HepG2 (cell line): ENCODE data around the gene MED9. TPM values are rescaled to one million over a fixed set of nuclear protein-coding genes. Genes with fewer than 3 reads are reported as not detected.

Experiments
- ELF4 ChIP-seq: sonication (generic); formaldehyde crosslinking; IDR thresholded peaks from 2 replicates; pipeline ENCODE4 v1.5.0; 2020; ENCODE audit warnings: missing genetic modification reagents, mild to moderate bottlenecking, moderate library complexity, borderline replicate concordance
- HINFP ChIP-seq: sonication (generic); formaldehyde crosslinking; IDR thresholded peaks from 2 replicates; pipeline ENCODE4 v1.4.0; 2020; ENCODE audit warnings: low read depth, mild to moderate bottlenecking, missing genetic modification reagents
- SNAPC2 ChIP-seq: sonication (generic); formaldehyde crosslinking; IDR thresholded peaks from 2 replicates; pipeline ENCODE4 v1.8.1; 2022; ENCODE audit warnings: mild to moderate bottlenecking, missing genetic modification reagents
- TFAP4 ChIP-seq: sonication (generic); IDR thresholded peaks from 2 replicates; pipeline ENCODE4 v1.6.1; 2016; ENCODE audit warnings: low read depth, borderline replicate concordance
- TMF1 ChIP-seq: sonication (generic); formaldehyde crosslinking; IDR thresholded peaks from 2 replicates; pipeline ENCODE4 v1.8.1; 2022; ENCODE audit warnings: low read depth, missing genetic modification reagents
- YEATS4 ChIP-seq: sonication (generic); formaldehyde crosslinking; IDR thresholded peaks from 2 replicates; pipeline ENCODE4 v1.4.0; 2020; ENCODE audit warnings: missing genetic modification reagents, borderline replicate concordance
- ZBTB40 ChIP-seq, 2 experiments: fragments of 450-650 bp in 1 of 2; sonication (generic) in 1 of 2; formaldehyde crosslinking in 1 of 2; IDR thresholded peaks; 2 replicates each; pipeline versions ENCODE4 v1.6.1 to v1.8.0; 2016 to 2022; ENCODE audit warnings: antibody characterized with exemption in 1 of 2, mild to moderate bottlenecking in 1 of 2, missing genetic modification reagents in 1 of 2
- ZC3H4 ChIP-seq: sonication (generic); formaldehyde crosslinking; IDR thresholded peaks from 2 replicates; pipeline ENCODE4 v1.4.0; 2020; ENCODE audit warnings: missing genetic modification reagents, borderline replicate concordance
- ZNF138 ChIP-seq: sonication (generic); formaldehyde crosslinking; IDR thresholded peaks from 2 replicates; pipeline ENCODE4 v1.5.0; 2020; ENCODE audit warnings: mild to moderate bottlenecking, low read depth, missing genetic modification reagents
- ZNF768 ChIP-seq: sonication (generic); formaldehyde crosslinking; IDR thresholded peaks from 2 replicates; pipeline ENCODE4 v1.4.0; 2020; ENCODE audit warnings: missing genetic modification reagents
- ZNF772 ChIP-seq: sonication (generic); formaldehyde crosslinking; IDR thresholded peaks from 2 replicates; pipeline ENCODE4 v1.5.0; 2020; ENCODE audit warnings: mild to moderate bottlenecking, missing genetic modification reagents
- ZNF788 ChIP-seq: sonication (generic); formaldehyde crosslinking; IDR thresholded peaks from 2 replicates; pipeline ENCODE4 v1.5.0; 2020; ENCODE audit warnings: mild to moderate bottlenecking, missing genetic modification reagents, borderline replicate concordance
- polyA plus RNA-seq, 8 experiments: library from polyadenylated mRNA; depleted of rRNA in 3 of 8; stranded (reverse) in 7 of 8; unstranded in 1 of 8; fragments of >200 nt; fragmentation: Illumina TruSeq in 4 of 8; extraction: Trizol in 4 of 8; gene quantifications; 2 replicates each; pipeline versions ENCODE4 v1.2.1 to v1.2.3, GENCODE V29; 2011 to 2016; ENCODE audit warnings: low read depth in 4 of 8, missing spikeins in 1 of 8, mixed read lengths in 1 of 8; ENCODE audit not compliant: insufficient read depth in 1 of 8
- total RNA-seq, 5 experiments: library from RNA; depleted of rRNA; stranded (reverse); fragments of >200 nt; fragmentation: Illumina TruSeq; extraction: Trizol; gene quantifications; 2 replicates each; pipeline ENCODE4 v1.2.3, GENCODE V29; 2016; ENCODE audit warnings: low read depth in 1 of 5

Gene MED9
- total and polyA plus RNA-seq, 2 of the 13 experiments (the other 11 are each of a cell fraction or from before 2014, with no cell fraction given): 11.9 to 15.1 TPM

GRCh38 chr17:17446666-17447155, 30.1 kb upstream of the MED9 start (continued):
- TF ChIP-seq ZBTB40 (IDR thresholded peaks at IDR 0.05) (no peak), ZBTB40 (CRISPR knock-in tag; IDR thresholded peaks at IDR 0.05) (0 out of 2 replicates have a peak, but pooled peaks have one; percentile 26), ZNF772 (peak; percentile 64; the same call in 1 of the 2 replicates), ZNF768 (CRISPR knock-in tag) (0 out of 2 replicates have a peak, but pooled peaks have one; percentile 11), TMF1 (CRISPR knock-in tag) (0 out of 2 replicates have a peak, but pooled peaks have one; percentile 6), ZNF138 (CRISPR knock-in tag) (peak; percentile 52; the same call in 1 of the 2 replicates), SNAPC2 (CRISPR knock-in tag) (peak; percentile 27; the same call in 1 of the 2 replicates), HINFP (CRISPR knock-in tag) (peak; percentile 59; the same call in 1 of the 2 replicates), YEATS4 (CRISPR knock-in tag) (no peak), ZNF788 (0 out of 2 replicates have a peak, but pooled peaks have one; percentile 32), TFAP4 (peak; percentile 14; the same call in 1 of the 2 replicates), ELF4 (CRISPR knock-in tag) (0 out of 2 replicates have a peak, but pooled peaks have one; percentile 7), ZC3H4 (CRISPR knock-in tag) (peak; percentile 19; the same call in 1 of the 2 replicates)
